Endodermal cell (in vitro differentiated cells): Measurements from ENCODE around the gene EVA1B. TPM values are rescaled to one million over a fixed set of nuclear protein-coding genes. Genes with fewer than 3 reads are reported as not detected.

Experiments
- DNase-seq: peaks from one replicate; pipeline ENCODE4 v3.0.0-alpha.2; 2017
- H3K27ac ChIP-seq: 2 replicates; pipeline ENCODE4 v1.5.1; 2013; ENCODE audit warnings: mild to moderate bottlenecking, low read depth, low read length, moderate library complexity
- H3K27me3 ChIP-seq: 2 replicates; pipeline ENCODE4 v1.6.1; 2013; ENCODE audit warnings: mild to moderate bottlenecking, low read length, moderate library complexity; ENCODE audit not compliant: insufficient read depth, control insufficient read depth, poor library complexity, severe bottlenecking
- H3K36me3 ChIP-seq: 2 replicates; pipeline ENCODE4 v1.7.0; 2013; ENCODE audit warnings: mild to moderate bottlenecking, low read length, moderate library complexity; ENCODE audit not compliant: control insufficient read depth, insufficient read depth
- H3K4me1 ChIP-seq: one replicate; pipeline ENCODE4 v1.7.0; 2013; ENCODE audit warnings: low read length; ENCODE audit not compliant: control insufficient read depth, insufficient read depth
- H3K4me3 ChIP-seq: 2 replicates; pipeline ENCODE4 v1.5.1; 2013; ENCODE audit warnings: mild to moderate bottlenecking, low read length, moderate library complexity
- H3K9ac ChIP-seq: 2 replicates; pipeline ENCODE4 v1.6.1; 2013; ENCODE audit warnings: mild to moderate bottlenecking, low read length, moderate library complexity; ENCODE audit not compliant: poor library complexity, severe bottlenecking; ENCODE audit errors: extremely low read depth
- H3K9me3 ChIP-seq: 2 replicates; pipeline ENCODE4 v1.6.1; 2013; ENCODE audit warnings: mild to moderate bottlenecking, low read length, moderate library complexity; ENCODE audit not compliant: control insufficient read depth
- H3K27ac Mint-ChIP-seq: 2 replicates; pipeline ENCODE4 v1.8.0; 2020; ENCODE audit warnings: mixed read lengths
- H3K27me3 Mint-ChIP-seq: 2 replicates; pipeline ENCODE4 v1.8.0; 2021; ENCODE audit warnings: mild to moderate bottlenecking, mixed read lengths; ENCODE audit not compliant: insufficient read depth
- H3K36me3 Mint-ChIP-seq: 2 replicates; pipeline ENCODE4 v1.8.0; 2020; ENCODE audit warnings: low read depth, mixed read lengths
- H3K4me1 Mint-ChIP-seq: 2 replicates; pipeline ENCODE4 v1.8.0; 2020; ENCODE audit warnings: mixed read lengths
- H3K4me3 Mint-ChIP-seq: 2 replicates; pipeline ENCODE4 v1.8.0; 2020; ENCODE audit warnings: mild to moderate bottlenecking, moderate library complexity, mixed read lengths
- H3K9me3 Mint-ChIP-seq: 2 replicates; pipeline ENCODE4 v1.8.0; 2020; ENCODE audit warnings: mild to moderate bottlenecking, mixed read lengths
- CTCF ChIP-seq: fragments of 200-600 bp; sonication (generic); conservative IDR thresholded peaks from 2 replicates; pipeline ENCODE4 v1.5.0; 2021; ENCODE audit warnings: antibody characterized with exemption, mild to moderate bottlenecking
- WGBS, 2 experiments: methylation state at CpG; one replicate each; pipeline versions ENCODE4 v1.1.5 to v1.1.7; 2013; ENCODE audit warnings: missing lambda C conversion rate in 2 of 2, mixed read lengths in 1 of 2; ENCODE audit not compliant: insufficient coverage in 1 of 2, insufficient read length in 1 of 2; 5-methylcytosine and 5-hydroxymethylcytosine counted together
- total RNA-seq, 2 donors: library from RNA; stranded (reverse); fragmentation: NEBNext Ultra II Directional in 1 of 2; extraction: Animal tissue kit (Norgen Biotek cat#: 25700) in 1 of 2; gene quantifications; 2 replicates in 1 of 2; 3 replicates in 1 of 2; pipeline ENCODE4 v1.2.1, GENCODE V29; 2021

EVA1B gene
- total RNA-seq, 2 donors from 2014 or later = 14.1 to 16.3 TPM

- Histone ChIP-seq H3K9ac (no peak overlapping the region), H3K4me1 (no peaks in the 10 kb centered on the region), H3K27ac (peak overlapping the region; percentile 24), H3K9me3 (no peaks in the 10 kb centered on the region), H3K36me3 (peaks cover 71% of the 10 kb centered on the region), H3K4me3 (no peak overlapping the region), H3K27me3 (no peaks in the 10 kb centered on the region)
- H3K36me3 Mint-ChIP-seq = peaks cover 57% of the 10 kb centered on the region
- no peaks in the 10 kb centered on the region for H3K9me3 Mint-ChIP-seq
- peak overlapping the region; percentile 64 for H3K27ac Mint-ChIP-seq
- H3K27me3 Mint-ChIP-seq = no peaks in the 10 kb centered on the region
- 93 to 97% methylated on average over 6 to 15 of the region's 15 CpGs for WGBS, 2 experiments
- DNase-seq = no peak
- H3K4me3 Mint-ChIP-seq = no peak overlapping the region
- no peak for TF ChIP-seq CTCF
- H3K4me1 Mint-ChIP-seq = peaks cover 6% of the 10 kb centered on the region
Measured at GRCh38 chr1:36352910-36353878, 29.7 kb upstream of the EVA1B start.

- WGBS, 2 experiments = 92 to 99% methylated on average over 11 to 13 of the region's 13 CpGs
- TF ChIP-seq CTCF = peak; percentile 20
- no peak overlapping the region for H3K9ac ChIP-seq
- peaks cover 70% of the 10 kb centered on the region for H3K36me3 ChIP-seq
- no peak overlapping the region for H3K4me3 ChIP-seq
- Mint-ChIP-seq H3K27me3 (no peaks in the 10 kb centered on the region), H3K36me3 (peaks cover 57% of the 10 kb centered on the region), H3K4me1 (peaks cover 6% of the 10 kb centered on the region), H3K4me3 (no peak overlapping the region), H3K9me3 (no peaks in the 10 kb centered on the region), H3K27ac (peak overlapping the region; percentile 64)
- H3K9me3 ChIP-seq = no peaks in the 10 kb centered on the region
- DNase-seq = no peak
- no peaks in the 10 kb centered on the region for H3K27me3 ChIP-seq
- H3K27ac ChIP-seq = peak overlapping the region; percentile 86
- H3K4me1 ChIP-seq = no peaks in the 10 kb centered on the region
Measured at GRCh38 chr1:36352125-36352909, 28.9 kb upstream of the EVA1B start.

- Mint-ChIP-seq H3K9me3 (no peaks in the 10 kb centered on the region), H3K4me3 (no peak overlapping the region), H3K27ac (no peak overlapping the region), H3K4me1 (peaks cover 6% of the 10 kb centered on the region), H3K36me3 (peaks cover 55% of the 10 kb centered on the region), H3K27me3 (no peaks in the 10 kb centered on the region)
- Histone ChIP-seq H3K27me3 (no peaks in the 10 kb centered on the region), H3K4me1 (no peaks in the 10 kb centered on the region), H3K36me3 (peaks cover 70% of the 10 kb centered on the region), H3K9ac (no peak overlapping the region), H3K27ac (peak overlapping the region; percentile 86), H3K4me3 (no peak overlapping the region), H3K9me3 (no peaks in the 10 kb centered on the region)
- 91 to 93% methylated on average over 5 to 14 of the region's 14 CpGs for WGBS, 2 experiments
- TF ChIP-seq CTCF = no peak
- no peak for DNase-seq
Measured at GRCh38 chr1:36351227-36351977, 28.0 kb upstream of the EVA1B start.
